NCI-H446 treated with DMSO at 0.1 percent for 48 hours (cell line): ENCODE measurements around the gene PLCXD1.
"Not testable (repeated sequence)": the region's sequence is repeated elsewhere in the genome, so short reads cannot be mapped to it uniquely, and the experiment has no call there.

Source experiments
- DNase-seq: peaks from one replicate; lab custom pipeline; 2025; lab: John Stamatoyannopoulos, UW

The PLCXD1 gene

GRCh38 chrX:317424-318067 lies 36.4 kb downstream of the PLCXD1 start:
- DNase-seq = no peak

- no peak for DNase-seq
These were observed 37.0 kb downstream of the PLCXD1 start for GRCh38 chrX:318068-318738.

- DNase-seq = no peak
These were observed 37.8 kb downstream of the PLCXD1 start, which contains the start of gene GTPBP6 for GRCh38 chrX:318739-319578. Gene GTPBP6 (minus strand): TSS chrX:318796. CDS start chrX:318787, 9 bp downstream.

GRCh38 chrX:319579-320125 lies 38.5 kb downstream of the PLCXD1 start:
- DNase-seq = no peak

GRCh38 chrX:320126-320783 lies 39.1 kb downstream of the PLCXD1 start:
- DNase-seq = no peak

- DNase-seq = no peak
These were observed 42.8 kb downstream of the PLCXD1 start for GRCh38 chrX:323721-324628.

- DNase-seq = not testable (repeated sequence)
These were observed 43.5 kb downstream of the PLCXD1 start for GRCh38 chrX:324664-325063.

GRCh38 chrX:327660-328126 lies 46.5 kb downstream of the PLCXD1 start:
- DNase-seq = no peak

GRCh38 chrX:329291-329910 lies 48.2 kb downstream of the PLCXD1 start:
- no peak for DNase-seq

- not testable (repeated sequence) for DNase-seq
These were observed 49.1 kb downstream of the PLCXD1 start for GRCh38 chrX:330141-330725.

- DNase-seq = no peak
These were observed 49.6 kb downstream of the PLCXD1 start for GRCh38 chrX:330726-331150.

- no peak for DNase-seq
These were observed 50.1 kb downstream of the PLCXD1 start for GRCh38 chrX:331151-331824.

GRCh38 chrX:331825-332495 lies 50.8 kb downstream of the PLCXD1 start:
- DNase-seq = no peak

GRCh38 chrX:332496-332860 lies 51.3 kb downstream of the PLCXD1 start:
- no peak for DNase-seq

GRCh38 chrX:332916-333610 lies 51.9 kb downstream of the PLCXD1 start:
- no peak for DNase-seq

- no peak for DNase-seq
These were observed 52.6 kb downstream of the PLCXD1 start for GRCh38 chrX:333611-334311.

GRCh38 chrX:334331-334891 lies 53.2 kb downstream of the PLCXD1 start:
- DNase-seq = no peak
